ENCODE results near the gene PTGR2. TPM values are rescaled to one million over a fixed set of nuclear protein-coding genes. Genes with fewer than 3 reads are reported as not detected.
A peak's percentile ranks its signal among the peaks of the same experiment; 100 is the strongest.
"Not testable (repeated sequence)": the region's sequence is repeated elsewhere in the genome, so short reads cannot be mapped to it uniquely, and the experiment has no call there.

PTGR2 gene
- total RNA-seq, 5 donors from 2014 or later (not counting 1 experiment from before 2014, with no cell fraction given) = 1.3 to 3.5 (median 2.9) TPM

DNA sequence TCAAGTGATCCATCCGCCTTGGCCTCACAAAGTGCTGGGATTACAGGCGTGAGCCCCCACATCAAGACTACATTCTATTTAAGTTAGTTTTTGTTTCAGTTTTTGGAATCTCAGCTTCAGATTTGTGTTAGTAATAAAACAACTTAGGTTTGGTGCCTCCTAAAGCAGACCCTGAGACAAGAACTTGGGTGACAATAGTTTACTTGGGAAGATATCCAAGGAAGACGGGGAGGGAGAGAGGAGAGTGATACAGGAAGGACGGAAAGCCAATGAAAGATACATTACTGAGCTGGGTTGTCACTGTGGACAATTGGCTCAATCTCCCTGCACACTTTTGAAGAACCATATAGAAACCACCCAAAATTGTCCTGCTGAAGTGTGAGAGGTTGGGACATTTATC is 22.6 kb upstream of the PTGR2 start:
- no peaks in the 10 kb centered on the region for H3K36me3 Mint-ChIP-seq
- H3K27ac ChIP-seq (ENCODE audit: low read length) = no peak overlapping the region
- H3K27me3 ChIP-seq (replicated peaks in 1 of 2; ENCODE audit: control insufficient read depth in 2 of 2, extremely low read depth in 1 of 2, insufficient read depth in 2 of 2, low read length in 1 of 2) = no peaks in the 10 kb centered on the region
- no peak overlapping the region for H3K4me3 ChIP-seq (ENCODE audit: control insufficient read depth in 1 of 2, extremely low read depth in 1 of 2, low read length in 1 of 2)
- peaks cover 5 to 10% (median 5%) of the 10 kb centered on the region in 3 donors for H3K4me1 Mint-ChIP-seq
- no peaks in the 10 kb centered on the region for H3K9me3 Mint-ChIP-seq
- no peak overlapping the region for H3K4me3 Mint-ChIP-seq
- no peaks in the 10 kb centered on the region for H3K27me3 Mint-ChIP-seq
- 100% methylated on average over 1 of the region's 4 CpGs for WGBS (ENCODE audit: insufficient coverage)
- no peaks in the 10 kb centered on the region for H3K36me3 ChIP-seq (ENCODE audit: control insufficient read depth in 2 of 2, extremely low read depth in 1 of 2, insufficient read depth in 1 of 2, low read length in 1 of 2)
- no peak for DNase-seq
- H3K27ac Mint-ChIP-seq = no peak overlapping the region
- H3K9me3 ChIP-seq = no peaks in the 10 kb centered on the region
- CTCF ChIA-PET = interaction anchor here (0.7 to 1.2 kb wide), 2 partner anchors 55 to 95 kb away, joined by 3 read pairs; no protein-coding TSS in a partner anchor
- POLR2A ChIA-PET = no interaction called here
- no peak for ATAC-seq (replicated peaks in 1 of 4)
- H3K4me1 ChIP-seq (ENCODE audit: control insufficient read depth in 1 of 2, extremely low read depth in 1 of 2, insufficient read depth in 2 of 2, low read length in 2 of 2) = no peaks in the 10 kb centered on the region

DNA sequence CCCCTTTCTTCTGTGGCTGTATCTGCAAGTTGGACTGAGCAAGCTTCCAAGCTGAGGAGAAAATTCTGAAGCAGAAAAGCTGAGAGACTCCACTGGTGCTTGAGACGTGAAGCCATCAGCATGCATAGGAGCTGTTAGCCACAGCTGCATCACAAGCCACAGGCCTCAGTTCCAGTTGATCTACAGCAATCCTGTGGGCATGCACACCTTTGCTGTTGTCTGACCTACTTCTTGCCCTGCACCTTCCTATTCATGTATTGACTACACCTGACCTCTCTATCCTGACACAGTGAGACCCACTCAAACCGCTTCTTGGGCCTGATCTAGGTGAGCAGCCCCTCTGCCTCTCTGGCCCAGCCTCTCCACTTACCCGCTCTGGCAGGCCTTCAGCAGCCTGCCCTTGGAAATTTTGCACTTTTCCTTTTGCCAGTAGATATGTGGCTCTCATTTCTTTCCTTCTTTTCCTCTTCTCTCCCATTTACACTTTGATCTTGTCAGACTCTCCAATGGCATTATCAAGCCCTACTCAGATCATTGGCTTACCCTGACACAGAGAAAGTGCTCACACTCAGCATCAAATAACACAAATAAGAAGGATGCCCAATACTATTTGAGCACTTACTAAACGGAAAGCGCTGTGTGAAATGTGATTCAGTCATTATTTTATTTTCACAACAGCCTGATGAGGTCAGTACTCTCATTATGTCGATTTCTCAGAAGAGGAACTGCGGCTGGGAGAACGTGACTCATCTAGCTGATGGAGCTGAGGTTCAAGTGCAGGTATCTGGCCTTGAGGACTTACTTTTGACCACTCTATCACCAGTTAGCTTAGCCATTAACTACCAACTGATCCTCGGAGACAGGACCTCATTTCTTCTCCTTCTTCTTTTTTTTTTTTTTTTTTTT is 21.9 kb upstream of the PTGR2 start:
- Histone ChIP-seq H3K27me3 (replicated peaks in 1 of 2; ENCODE audit: control insufficient read depth in 2 of 2, extremely low read depth in 1 of 2, insufficient read depth in 2 of 2, low read length in 1 of 2) (no peaks in the 10 kb centered on the region), H3K4me3 (ENCODE audit: control insufficient read depth in 1 of 2, extremely low read depth in 1 of 2, low read length in 1 of 2) (no peak overlapping the region), H3K36me3 (ENCODE audit: control insufficient read depth in 2 of 2, extremely low read depth in 1 of 2, insufficient read depth in 1 of 2, low read length in 1 of 2) (no peaks in the 10 kb centered on the region), H3K4me1 (ENCODE audit: control insufficient read depth in 1 of 2, extremely low read depth in 1 of 2, insufficient read depth in 2 of 2, low read length in 2 of 2) (no peaks in the 10 kb centered on the region), H3K9me3 (no peaks in the 10 kb centered on the region), H3K27ac (ENCODE audit: low read length) (peak overlapping the region; percentile 29)
- DNase-seq (peak in 3 of 35 experiments; percentile 4 to 31 (median 8)), ATAC-seq (replicated peaks in 1 of 4) (peak in 1 of 4 experiments; percentile 55)
- Mint-ChIP-seq H3K9me3 (no peaks in the 10 kb centered on the region), H3K27me3 (no peaks in the 10 kb centered on the region), H3K4me3 (no peak overlapping the region), H3K36me3 (no peaks in the 10 kb centered on the region), H3K27ac (peak overlapping the region; percentile 4 to 70), H3K4me1 (peaks cover 5 to 10% (median 5%) of the 10 kb centered on the region in 3 donors)
- CTCF ChIA-PET = interaction anchor here (0.6 to 0.7 kb wide), 4 partner anchors 71 to 881 kb away, joined by 3 to 9 read pairs (median 5); no protein-coding TSS in a partner anchor
- WGBS (ENCODE audit: insufficient coverage) = 77% methylated on average over 3 of the region's 9 CpGs
- POLR2A ChIA-PET = interaction anchor here in 1 of 2 donors (0.6 kb wide), 2 partner anchors 24 to 107 kb away, joined by 3 to 6 read pairs; no protein-coding TSS in a partner anchor

GRCh38 chr14:73833034-73833433 is 18.6 kb upstream of the PTGR2 start:
- H3K4me3 Mint-ChIP-seq = no peak overlapping the region
- Histone ChIP-seq H3K36me3 (ENCODE audit: control insufficient read depth in 2 of 2, extremely low read depth in 1 of 2, insufficient read depth in 1 of 2, low read length in 1 of 2) (no peaks in the 10 kb centered on the region), H3K9me3 (no peaks in the 10 kb centered on the region), H3K27ac (ENCODE audit: low read length) (no peak overlapping the region), H3K27me3 (replicated peaks in 1 of 2; ENCODE audit: control insufficient read depth in 2 of 2, extremely low read depth in 1 of 2, insufficient read depth in 2 of 2, low read length in 1 of 2) (peaks cover 0 to 2% of the 10 kb centered on the region in 2 experiments), H3K4me1 (ENCODE audit: control insufficient read depth in 1 of 2, extremely low read depth in 1 of 2, insufficient read depth in 2 of 2, low read length in 2 of 2) (no peaks in the 10 kb centered on the region), H3K4me3 (ENCODE audit: control insufficient read depth in 1 of 2, extremely low read depth in 1 of 2, low read length in 1 of 2) (no peak overlapping the region)
- ChIA-PET CTCF (no interaction called here), POLR2A (no interaction called here)
- no peak overlapping the region for H3K27ac Mint-ChIP-seq
- WGBS (ENCODE audit: insufficient coverage) = no CpG with 5 or more reads among the region's 1 CpG
- no peaks in the 10 kb centered on the region for H3K27me3 Mint-ChIP-seq
- H3K36me3 Mint-ChIP-seq = no peaks in the 10 kb centered on the region
- H3K4me1 Mint-ChIP-seq = peaks cover 0 to 8% (median 5%) of the 10 kb centered on the region in 3 donors
- H3K9me3 Mint-ChIP-seq = no peaks in the 10 kb centered on the region
- DNase-seq (no peak), ATAC-seq (replicated peaks in 1 of 4) (no peak)

- whole genome bisulfite sequencing (ENCODE audit: insufficient coverage) = 88% methylated on average over 5 of the region's 9 CpGs
- Mint-ChIP-seq H3K36me3 (no peaks in the 10 kb centered on the region), H3K9me3 (no peaks in the 10 kb centered on the region), H3K4me3 (no peak overlapping the region), H3K27ac (no peak overlapping the region), H3K4me1 (peaks cover 0 to 8% (median 5%) of the 10 kb centered on the region in 3 donors), H3K27me3 (no peaks in the 10 kb centered on the region)
- H3K4me1 ChIP-seq (ENCODE audit: control insufficient read depth in 1 of 2, extremely low read depth in 1 of 2, insufficient read depth in 2 of 2, low read length in 2 of 2) = no peaks in the 10 kb centered on the region
- POLR2A ChIA-PET = no interaction called here
- CTCF ChIA-PET = no interaction called here
- no peaks in the 10 kb centered on the region for H3K9me3 ChIP-seq
- no peaks in the 10 kb centered on the region for H3K36me3 ChIP-seq (ENCODE audit: control insufficient read depth in 2 of 2, extremely low read depth in 1 of 2, insufficient read depth in 1 of 2, low read length in 1 of 2)
- ATAC-seq (replicated peaks in 1 of 4) (no peak), DNase-seq (no peak)
- no peak overlapping the region for H3K4me3 ChIP-seq (ENCODE audit: control insufficient read depth in 1 of 2, extremely low read depth in 1 of 2, low read length in 1 of 2)
- H3K27me3 ChIP-seq (replicated peaks in 1 of 2; ENCODE audit: control insufficient read depth in 2 of 2, extremely low read depth in 1 of 2, insufficient read depth in 2 of 2, low read length in 1 of 2) = peaks cover 0 to 2% of the 10 kb centered on the region in 2 experiments
- H3K27ac ChIP-seq (ENCODE audit: low read length) = no peak overlapping the region
Observed at GRCh38 chr14:73833530-73834260, 17.9 kb upstream of the PTGR2 start.

- Histone ChIP-seq H3K4me1 (ENCODE audit: control insufficient read depth in 1 of 2, extremely low read depth in 1 of 2, insufficient read depth in 2 of 2, low read length in 2 of 2) (no peaks in the 10 kb centered on the region), H3K4me3 (ENCODE audit: control insufficient read depth in 1 of 2, extremely low read depth in 1 of 2, low read length in 1 of 2) (no peak overlapping the region), H3K36me3 (ENCODE audit: control insufficient read depth in 2 of 2, extremely low read depth in 1 of 2, insufficient read depth in 1 of 2, low read length in 1 of 2) (no peaks in the 10 kb centered on the region), H3K9me3 (no peaks in the 10 kb centered on the region), H3K27ac (ENCODE audit: low read length) (no peak overlapping the region), H3K27me3 (replicated peaks in 1 of 2; ENCODE audit: control insufficient read depth in 2 of 2, extremely low read depth in 1 of 2, insufficient read depth in 2 of 2, low read length in 1 of 2) (peaks cover 0 to 2% of the 10 kb centered on the region in 2 experiments)
- Mint-ChIP-seq H3K36me3 (no peaks in the 10 kb centered on the region), H3K27ac (no peak overlapping the region), H3K27me3 (no peaks in the 10 kb centered on the region), H3K4me1 (peaks cover 0 to 8% (median 5%) of the 10 kb centered on the region in 3 donors), H3K4me3 (no peak overlapping the region), H3K9me3 (no peaks in the 10 kb centered on the region)
- no CpG with 5 or more reads among the region's 4 CpGs for WGBS (ENCODE audit: insufficient coverage)
- ChIA-PET CTCF (no interaction called here), POLR2A (no interaction called here)
- no peak for DNase-seq
- no peak for ATAC-seq (replicated peaks in 1 of 4)
Observed at GRCh38 chr14:73834261-73834625, 17.4 kb upstream of the PTGR2 start.

DNA sequence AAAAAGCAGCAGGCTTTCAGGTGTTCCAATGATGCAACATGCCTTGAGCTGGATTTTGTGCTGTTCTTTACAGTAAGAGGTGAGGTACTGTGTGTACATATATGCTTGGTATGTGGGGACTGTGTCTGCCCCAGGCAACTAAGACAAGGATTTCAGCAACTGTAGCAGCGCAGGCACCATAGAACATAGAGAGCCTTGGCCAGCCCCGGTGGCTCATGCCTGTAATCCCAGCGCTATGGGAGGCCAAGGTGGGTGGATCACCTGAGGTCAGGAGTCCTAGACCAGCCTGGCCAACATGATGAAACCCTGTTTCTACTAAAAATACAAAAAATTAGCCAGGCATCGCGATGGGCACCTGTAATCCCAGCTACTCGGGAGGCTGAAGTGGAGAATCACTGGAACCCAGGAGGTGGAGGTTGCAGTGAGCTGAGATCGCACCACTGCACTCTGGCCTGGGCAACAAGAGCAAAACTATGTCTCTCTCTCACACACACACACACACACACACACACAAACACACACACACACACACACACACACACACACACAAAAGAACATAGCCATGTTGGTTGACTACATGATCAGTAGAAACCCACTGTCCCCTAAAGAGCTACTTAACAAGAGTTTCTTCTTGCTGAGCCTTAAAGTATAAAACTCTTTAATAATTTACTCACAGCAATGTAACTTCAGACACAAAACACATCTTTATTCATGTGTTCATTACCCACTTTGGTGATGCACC is 13.2 kb upstream of the PTGR2 start:
- H3K4me1 ChIP-seq (ENCODE audit: control insufficient read depth in 1 of 2, extremely low read depth in 1 of 2, insufficient read depth in 2 of 2, low read length in 2 of 2); H3K27me3 ChIP-seq (replicated peaks in 1 of 2; ENCODE audit: control insufficient read depth in 2 of 2, extremely low read depth in 1 of 2, insufficient read depth in 2 of 2, low read length in 1 of 2); H3K9me3 ChIP-seq; H3K36me3 ChIP-seq (ENCODE audit: control insufficient read depth in 2 of 2, extremely low read depth in 1 of 2, insufficient read depth in 1 of 2, low read length in 1 of 2); DNase-seq; H3K36me3 Mint-ChIP-seq; H3K27me3 Mint-ChIP-seq; H3K9me3 Mint-ChIP-seq; H3K4me3 ChIP-seq (ENCODE audit: control insufficient read depth in 1 of 2, extremely low read depth in 1 of 2, low read length in 1 of 2); POLR2A ChIA-PET; ATAC-seq (replicated peaks in 1 of 4); H3K4me3 Mint-ChIP-seq; H3K27ac Mint-ChIP-seq; H3K27ac ChIP-seq (ENCODE audit: low read length); H3K4me1 Mint-ChIP-seq: not testable (repeated sequence)
- CTCF ChIA-PET = interaction anchor here (0.6 to 1.0 kb wide), 5 partner anchors 11 to 1825 kb away, joined by 3 to 4 read pairs (median 3); no protein-coding TSS in a partner anchor
- WGBS (ENCODE audit: insufficient coverage) = 92% methylated on average over 5 of the region's 7 CpGs
